H9 (cell line): Measurements from ENCODE around the gene MRPL27. TPM values are rescaled to one million over a fixed set of nuclear protein-coding genes. Genes with fewer than 3 reads are reported as not detected.
"Not testable (repeated sequence)": the region's sequence is repeated elsewhere in the genome, so short reads cannot be mapped to it uniquely, and the experiment has no call there.

ENCODE experiments used
- DNase-seq: peaks from one replicate; pipeline ENCODE4 v3.0.0-alpha.2; 2017
- H2AFZ ChIP-seq: one replicate; pipeline ENCODE4 v1.6.1; 2013; ENCODE audit warnings: mild to moderate bottlenecking, low read length, control low read depth, moderate library complexity
- H2AK5ac ChIP-seq: 2 replicates; pipeline ENCODE4 v1.6.1; 2013; ENCODE audit warnings: low read length, control low read depth, mixed read lengths; ENCODE audit not compliant: insufficient read length
- H2BK120ac ChIP-seq: one replicate; pipeline ENCODE4 v1.6.1; 2013; ENCODE audit warnings: low read depth, mild to moderate bottlenecking, low read length, control low read depth, inconsistent platforms; ENCODE audit not compliant: poor library complexity, severe bottlenecking
- H2BK12ac ChIP-seq: 2 replicates; pipeline ENCODE4 v1.6.1; 2013; ENCODE audit warnings: low read length, control low read depth, mixed read lengths, low read depth; ENCODE audit not compliant: insufficient read length
- H2BK15ac ChIP-seq: 2 replicates; pipeline ENCODE4 v1.6.1; 2013; ENCODE audit warnings: low read depth, low read length, control low read depth
- H2BK20ac ChIP-seq: one replicate; pipeline ENCODE4 v1.6.1; 2013; ENCODE audit warnings: low read depth, mild to moderate bottlenecking, low read length, control low read depth, inconsistent platforms; ENCODE audit not compliant: poor library complexity, severe bottlenecking
- H2BK5ac ChIP-seq: 2 replicates; pipeline ENCODE4 v1.6.1; 2013; ENCODE audit warnings: low read length, control low read depth, mixed read lengths; ENCODE audit not compliant: insufficient read length
- H3K14ac ChIP-seq: 2 replicates; pipeline ENCODE4 v1.6.1; 2013; ENCODE audit warnings: low read length, control low read depth; ENCODE audit not compliant: insufficient read depth
- H3K18ac ChIP-seq: 2 replicates; pipeline ENCODE4 v1.6.1; 2013; ENCODE audit warnings: low read depth, mild to moderate bottlenecking, mixed read lengths, low read length, control low read depth; ENCODE audit not compliant: insufficient read length
- H3K23ac ChIP-seq: 2 replicates; pipeline ENCODE4 v1.6.1; 2013; ENCODE audit warnings: low read length, control low read depth, mixed read lengths, low read depth; ENCODE audit not compliant: insufficient read length
- H3K23me2 ChIP-seq: 2 replicates; pipeline ENCODE4 v1.6.1; 2013; ENCODE audit warnings: low read depth, mild to moderate bottlenecking, mixed read lengths, low read length, control low read depth; ENCODE audit not compliant: insufficient read length, poor library complexity, severe bottlenecking
- H3K27ac ChIP-seq: 2 replicates; pipeline ENCODE4 v1.5.1; 2013; ENCODE audit warnings: low read length, control low read depth, mixed read lengths, low read depth; ENCODE audit not compliant: insufficient read length
- H3K27me3 ChIP-seq: 2 replicates; pipeline ENCODE4 v1.6.1; 2013; ENCODE audit warnings: low read length, control low read depth, inconsistent platforms; ENCODE audit not compliant: insufficient read depth
- H3K4ac ChIP-seq: 2 replicates; pipeline ENCODE4 v1.6.1; 2013; ENCODE audit warnings: low read depth, mild to moderate bottlenecking, control low read depth, inconsistent platforms, low read length, moderate library complexity
- H3K4me1 ChIP-seq: 2 replicates; pipeline ENCODE4 v1.6.1; 2013; ENCODE audit warnings: low read length, control low read depth, inconsistent platforms; ENCODE audit not compliant: insufficient read depth
- H3K4me2 ChIP-seq: 2 replicates; pipeline ENCODE4 v1.6.1; 2013; ENCODE audit warnings: low read length, control low read depth, mixed read lengths; ENCODE audit not compliant: insufficient read length, insufficient read depth
- H3K56ac ChIP-seq: 2 replicates; pipeline ENCODE4 v1.6.1; 2013; ENCODE audit warnings: low read depth, mild to moderate bottlenecking, mixed read lengths, low read length, control low read depth; ENCODE audit not compliant: insufficient read length
- H3K79me1 ChIP-seq: 2 replicates; pipeline ENCODE4 v1.6.1; 2013; ENCODE audit warnings: low read depth, mild to moderate bottlenecking, moderate library complexity, low read length, control low read depth, inconsistent platforms; ENCODE audit not compliant: insufficient read depth, poor library complexity, severe bottlenecking
- H3K79me2 ChIP-seq: 2 replicates; pipeline ENCODE4 v1.6.1; 2013; ENCODE audit warnings: low read length, control low read depth, inconsistent platforms; ENCODE audit not compliant: insufficient read depth
- H3K9ac ChIP-seq: 2 replicates; pipeline ENCODE4 v1.6.1; 2013; ENCODE audit warnings: low read length, control low read depth, mixed read lengths; ENCODE audit not compliant: insufficient read length; ENCODE audit errors: extremely low read depth
- H3K9me3 ChIP-seq: one replicate; pipeline ENCODE4 v1.6.1; 2013; ENCODE audit warnings: low read depth, low read length, inconsistent platforms; ENCODE audit not compliant: control insufficient read depth
- H3T11ph ChIP-seq: one replicate; pipeline ENCODE4 v1.6.1; 2013; ENCODE audit warnings: mild to moderate bottlenecking, low read length, control low read depth, inconsistent platforms
- H4K20me1 ChIP-seq: one replicate; pipeline ENCODE4 v1.6.1; 2013; ENCODE audit not compliant: control insufficient read depth, insufficient read length, insufficient read depth
- H4K5ac ChIP-seq: 2 replicates; pipeline ENCODE4 v1.6.1; 2013; ENCODE audit warnings: low read depth, mild to moderate bottlenecking, mixed read lengths, low read length, control low read depth; ENCODE audit not compliant: insufficient read length
- H4K8ac ChIP-seq: replicated peaks from 2 replicates; pipeline ENCODE4 v1.6.1; 2013; ENCODE audit warnings: low read length, control low read depth, mixed read lengths, low read depth; ENCODE audit not compliant: insufficient read length
- H4K91ac ChIP-seq: 2 replicates; pipeline ENCODE4 v1.6.1; 2013; ENCODE audit warnings: low read depth, mild to moderate bottlenecking, moderate library complexity, mixed read lengths, low read length, control low read depth; ENCODE audit not compliant: insufficient read length
- H3K27ac Mint-ChIP-seq, 3 experiments: 2 replicates in 2 of 3; 3 replicates in 1 of 3; pipeline ENCODE4 v1.8.0; 2020 to 2021; ENCODE audit warnings: mixed read lengths in 3 of 3, mild to moderate bottlenecking in 1 of 3, moderate library complexity in 1 of 3
- H3K27me3 Mint-ChIP-seq: 2 replicates; pipeline ENCODE4 v1.8.0; 2021; ENCODE audit warnings: low read depth, mild to moderate bottlenecking, moderate library complexity, mixed read lengths
- H3K36me3 Mint-ChIP-seq, 3 experiments: 2 replicates in 2 of 3; 3 replicates in 1 of 3; pipeline ENCODE4 v1.8.0; 2020 to 2021; ENCODE audit warnings: low read depth in 3 of 3, mixed read lengths in 3 of 3; ENCODE audit not compliant: insufficient read depth in 1 of 3
- H3K4me1 Mint-ChIP-seq, 2 experiments: 2 replicates each; pipeline ENCODE4 v1.8.0; 2020; ENCODE audit warnings: mixed read lengths in 2 of 2
- H3K4me3 Mint-ChIP-seq, 2 experiments: 2 replicates in 1 of 2; 3 replicates in 1 of 2; pipeline ENCODE4 v1.8.0; 2020 to 2021; ENCODE audit warnings: mild to moderate bottlenecking in 2 of 2, mixed read lengths in 2 of 2, moderate library complexity in 1 of 2
- H3K9me3 Mint-ChIP-seq, 2 experiments: 2 replicates in 1 of 2; 3 replicates in 1 of 2; pipeline ENCODE4 v1.8.0; 2020; ENCODE audit warnings: mild to moderate bottlenecking in 2 of 2, mixed read lengths in 2 of 2, moderate library complexity in 1 of 2
- WGBS: extraction: QIAGEN DNeasy Blood & Tissue Kit; methylation state at CpG from one replicate; pipeline ENCODE4 v1.1.7; 2013; ENCODE audit warnings: missing lambda C conversion rate, low lambda C conversion rate, mixed read lengths; ENCODE audit not compliant: insufficient read length; ENCODE audit errors: extremely low coverage; 5-methylcytosine and 5-hydroxymethylcytosine counted together
- total RNA-seq: library from RNA; stranded (reverse); gene quantifications from 2 replicates; pipeline ENCODE4 v1.2.1, GENCODE V29; 2021
- TF ChIP-seq, protein P1 (sequence below): fragments of 200-600 bp; sonication (generic); conservative IDR thresholded peaks from 3 replicates; pipeline ENCODE4 v1.8.0; 2021; ENCODE audit warnings: antibody characterized with exemption, mild to moderate bottlenecking

Gene MRPL27
- total RNA-seq, 1 experiment from 2014 or later = 85.9 TPM

DNA sequence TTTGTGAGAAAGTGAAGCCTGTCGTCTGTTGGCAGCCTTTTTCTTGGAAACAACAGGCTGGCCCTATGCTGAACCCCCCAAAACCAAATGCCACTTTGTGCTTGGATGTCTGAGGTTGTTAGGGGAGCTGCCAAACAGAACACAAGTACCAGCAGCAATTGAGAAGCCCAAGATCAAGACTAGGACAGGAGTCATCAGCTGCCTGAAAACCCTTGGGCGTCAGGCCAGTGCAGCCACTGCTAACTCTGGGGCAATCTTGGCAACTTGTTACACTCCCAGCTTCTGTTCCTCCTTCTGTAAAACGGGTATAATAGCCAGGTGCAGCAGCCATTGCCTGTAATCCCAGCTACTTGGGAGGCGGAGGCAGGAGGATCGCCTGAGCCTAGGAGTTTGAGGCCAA lies 33.6 kb upstream of the MRPL27 start:
- H3K18ac ChIP-seq = no peak overlapping the region
- no peak overlapping the region for H2BK120ac ChIP-seq
- no peak overlapping the region for H3K27ac ChIP-seq
- no peak overlapping the region for H2BK12ac ChIP-seq
- no peak overlapping the region for H3K27ac Mint-ChIP-seq
- TF ChIP-seq, protein P1, sequence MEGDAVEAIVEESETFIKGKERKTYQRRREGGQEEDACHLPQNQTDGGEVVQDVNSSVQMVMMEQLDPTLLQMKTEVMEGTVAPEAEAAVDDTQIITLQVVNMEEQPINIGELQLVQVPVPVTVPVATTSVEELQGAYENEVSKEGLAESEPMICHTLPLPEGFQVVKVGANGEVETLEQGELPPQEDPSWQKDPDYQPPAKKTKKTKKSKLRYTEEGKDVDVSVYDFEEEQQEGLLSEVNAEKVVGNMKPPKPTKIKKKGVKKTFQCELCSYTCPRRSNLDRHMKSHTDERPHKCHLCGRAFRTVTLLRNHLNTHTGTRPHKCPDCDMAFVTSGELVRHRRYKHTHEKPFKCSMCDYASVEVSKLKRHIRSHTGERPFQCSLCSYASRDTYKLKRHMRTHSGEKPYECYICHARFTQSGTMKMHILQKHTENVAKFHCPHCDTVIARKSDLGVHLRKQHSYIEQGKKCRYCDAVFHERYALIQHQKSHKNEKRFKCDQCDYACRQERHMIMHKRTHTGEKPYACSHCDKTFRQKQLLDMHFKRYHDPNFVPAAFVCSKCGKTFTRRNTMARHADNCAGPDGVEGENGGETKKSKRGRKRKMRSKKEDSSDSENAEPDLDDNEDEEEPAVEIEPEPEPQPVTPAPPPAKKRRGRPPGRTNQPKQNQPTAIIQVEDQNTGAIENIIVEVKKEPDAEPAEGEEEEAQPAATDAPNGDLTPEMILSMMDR = no peak
- H3K9me3 Mint-ChIP-seq = no peaks in the 10 kb centered on the region
- no peaks in the 10 kb centered on the region for H3K9me3 ChIP-seq
- H3K79me1 ChIP-seq = no peaks in the 10 kb centered on the region
- H3K9ac ChIP-seq = no peak overlapping the region
- no peak overlapping the region for H2BK20ac ChIP-seq
- no peak overlapping the region for H3K56ac ChIP-seq
- H3K27me3 ChIP-seq = no peaks in the 10 kb centered on the region
- no peak overlapping the region for H3K4me3 Mint-ChIP-seq
- H4K5ac ChIP-seq = no peak overlapping the region
- no peak overlapping the region for H3K14ac ChIP-seq
- H3K23ac ChIP-seq = no peak overlapping the region
- no CpG with 5 or more reads among the region's 5 CpGs for WGBS
- H3K79me2 ChIP-seq = no peaks in the 10 kb centered on the region
- H2AK5ac ChIP-seq = no peak overlapping the region
- no peak overlapping the region for H2BK15ac ChIP-seq
- H2BK5ac ChIP-seq = no peak overlapping the region
- DNase-seq = no peak
- no peak overlapping the region for H4K8ac ChIP-seq
- no peaks in the 10 kb centered on the region for H3K23me2 ChIP-seq
- no peak overlapping the region for H3T11ph ChIP-seq
- H3K4ac ChIP-seq = no peak overlapping the region
- no peaks in the 10 kb centered on the region for H3K36me3 Mint-ChIP-seq
- H3K4me1 ChIP-seq = no peaks in the 10 kb centered on the region
- no peaks in the 10 kb centered on the region for H4K20me1 ChIP-seq
- H3K27me3 Mint-ChIP-seq = peaks cover 4% of the 10 kb centered on the region
- H2AFZ ChIP-seq = no peak overlapping the region
- no peak overlapping the region for H3K4me2 ChIP-seq
- no peak overlapping the region for H4K91ac ChIP-seq
- H3K4me1 Mint-ChIP-seq = peaks cover 11 to 20% of the 10 kb centered on the region in 2 experiments

DNA sequence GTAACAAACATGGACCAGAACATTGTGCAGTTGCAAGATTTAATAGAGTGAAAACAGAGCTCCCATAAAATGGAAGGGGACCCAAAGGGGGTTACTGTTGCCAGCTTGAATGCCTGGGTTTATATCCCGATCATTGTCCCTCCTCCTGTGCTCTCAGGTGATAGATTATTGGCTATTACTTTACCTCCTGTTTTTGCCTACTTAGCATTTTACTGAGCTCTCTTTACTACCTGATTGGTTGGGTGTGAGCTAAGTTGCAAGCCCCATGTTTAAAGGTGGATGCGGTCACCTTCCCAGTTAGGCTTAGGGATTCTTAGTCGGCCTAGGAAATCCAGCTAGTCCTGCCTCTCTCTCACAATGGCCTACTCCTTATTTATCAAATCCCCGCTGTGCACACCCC lies 32.4 kb upstream of the MRPL27 start:
- H3K27me3 ChIP-seq, H3K23ac ChIP-seq, H4K8ac ChIP-seq, H2BK5ac ChIP-seq, H2AFZ ChIP-seq, H3K4ac ChIP-seq, H3K4me1 ChIP-seq, H3K4me3 Mint-ChIP-seq, H2BK20ac ChIP-seq, H3K9me3 ChIP-seq, H3K27ac Mint-ChIP-seq, H3K18ac ChIP-seq, H3K56ac ChIP-seq, H2AK5ac ChIP-seq, DNase-seq, H3K9me3 Mint-ChIP-seq, H3K9ac ChIP-seq, H4K5ac ChIP-seq, H2BK120ac ChIP-seq, H3K36me3 Mint-ChIP-seq, H3T11ph ChIP-seq, H3K79me2 ChIP-seq, H4K20me1 ChIP-seq, H2BK12ac ChIP-seq, H3K14ac ChIP-seq, H3K27ac ChIP-seq, H3K79me1 ChIP-seq, H2BK15ac ChIP-seq, H3K27me3 Mint-ChIP-seq, H4K91ac ChIP-seq, H3K23me2 ChIP-seq, H3K4me2 ChIP-seq: not testable (repeated sequence)
- peaks cover 11 to 20% of the 10 kb centered on the region in 2 experiments for H3K4me1 Mint-ChIP-seq
- WGBS = no CpG with 5 or more reads among the region's 4 CpGs
